Activated T-cell treated with anti-CD3 and anti-CD28 coated beads, Interleukin-2, amount 50 U/mL, for 48 hours (primary cell): ENCODE data around the gene SKAP2.
A peak's percentile ranks its signal among the peaks of the same experiment; 100 is the strongest.

Experiments
- DNase-seq, 2 experiments: peaks; one replicate each; pipeline ENCODE4 v3.0.0-alpha.2; 2020

The SKAP2 gene

GRCh38 chr7:26629696-26630095 lies 234.7 kb downstream of the SKAP2 start:
- no peak for DNase-seq

- DNase-seq: no peak
Observed at GRCh38 chr7:26627891-26628341, 236.5 kb downstream of the SKAP2 start.

DNA sequence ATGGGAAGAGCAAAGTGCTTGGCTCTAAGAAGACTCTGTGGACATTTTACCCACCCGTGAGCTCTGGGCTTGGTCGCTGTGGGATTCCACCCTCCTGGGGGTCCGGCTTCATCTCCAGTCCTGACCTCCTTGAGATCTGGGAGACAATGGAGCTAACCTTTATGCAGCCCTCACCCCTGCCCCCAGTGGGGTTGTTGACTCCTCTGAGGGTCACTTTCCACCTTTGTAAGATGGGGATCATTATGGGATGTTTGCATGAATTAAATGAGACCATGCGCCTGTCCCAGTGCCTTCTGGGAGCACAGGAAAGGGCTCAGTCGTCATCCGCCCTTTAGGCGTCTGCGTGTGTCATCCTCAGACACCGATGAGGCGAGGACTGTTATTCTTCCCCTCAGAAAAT lies 237.2 kb downstream of the SKAP2 start:
- DNase-seq: no peak

DNA sequence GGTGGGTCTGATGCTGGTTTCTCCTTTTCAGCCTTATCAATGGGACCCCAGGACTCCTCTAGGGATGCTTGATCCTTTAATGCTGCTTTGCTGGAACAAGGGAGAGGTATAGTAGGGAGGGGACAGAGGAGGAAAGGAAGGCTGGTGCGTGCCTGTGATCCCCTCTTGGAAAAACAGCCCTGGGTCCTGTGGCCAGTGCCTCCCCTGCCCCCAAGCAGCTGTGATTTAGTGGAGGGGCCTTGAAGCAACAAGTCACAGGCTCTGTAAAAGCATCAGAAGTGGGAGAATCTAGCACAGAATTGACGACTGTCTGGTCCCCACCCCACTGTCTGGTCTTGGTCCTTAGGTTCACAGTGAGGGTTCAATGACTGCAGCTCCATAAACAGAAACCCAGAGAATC lies 237.7 kb downstream of the SKAP2 start:
- DNase-seq: no peak

DNA sequence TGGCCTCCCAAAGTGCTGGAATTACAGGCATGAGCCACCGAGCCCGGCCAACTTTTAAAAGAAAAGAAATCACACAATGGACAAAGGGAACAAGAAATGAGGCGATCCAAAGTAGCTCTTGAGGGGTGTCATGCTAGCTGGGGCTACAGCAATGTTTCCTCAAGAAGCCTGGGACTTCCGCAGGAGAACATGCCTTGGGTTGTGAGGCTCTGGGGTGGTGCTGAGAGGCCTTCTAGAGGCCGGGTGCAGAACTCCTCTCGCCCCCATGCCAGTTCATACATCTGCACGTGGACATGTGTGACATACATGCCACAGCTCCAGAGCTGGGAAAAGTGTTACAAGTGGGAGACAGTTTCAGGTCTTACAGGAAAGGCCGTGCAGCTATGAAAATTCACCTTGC lies 238.2 kb downstream of the SKAP2 start:
- no peak for DNase-seq

GRCh38 chr7:26625286-26625685 lies 239.1 kb downstream of the SKAP2 start:
- DNase-seq: no peak

GRCh38 chr7:26624839-26625238 lies 239.6 kb downstream of the SKAP2 start:
- DNase-seq: no peak

DNA sequence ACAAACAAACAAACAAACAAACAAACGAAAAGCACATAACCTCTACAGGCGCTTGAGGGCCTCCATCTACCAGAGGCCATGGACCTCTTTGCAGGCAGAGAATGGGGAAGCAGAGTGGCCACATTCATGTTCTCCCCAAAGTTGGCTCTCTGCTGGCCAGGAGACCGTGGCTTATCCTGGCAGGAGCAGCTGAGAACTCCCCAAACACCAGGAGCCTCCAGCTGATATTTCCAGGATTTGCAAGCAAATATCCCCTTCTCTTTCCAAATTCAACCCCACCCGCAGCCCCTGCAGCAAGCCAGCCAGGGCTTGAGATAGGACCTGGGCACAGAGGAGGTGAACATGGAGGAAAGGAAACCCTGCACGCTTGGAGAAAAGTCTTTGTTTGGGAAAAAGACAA lies 240.0 kb downstream of the SKAP2 start:
- DNase-seq: no peak

- peak in 1 of 2 experiments; percentile 17 for DNase-seq
Observed at GRCh38 chr7:26620352-26620751, 244.0 kb downstream of the SKAP2 start.

GRCh38 chr7:26619348-26619984 lies 244.9 kb downstream of the SKAP2 start:
- DNase-seq: no peak

GRCh38 chr7:26618898-26619297 lies 245.5 kb downstream of the SKAP2 start:
- no peak for DNase-seq

GRCh38 chr7:26618449-26618848 lies 245.9 kb downstream of the SKAP2 start:
- DNase-seq: no peak
